Endothelial cell (in vitro differentiated cells): ENCODE measurements around the gene PDCD4. TPM values are rescaled to one million over a fixed set of nuclear protein-coding genes. Genes with fewer than 3 reads are reported as not detected.
A peak's percentile ranks its signal among the peaks of the same experiment; 100 is the strongest.

ENCODE experiments used
- DNase-seq: peaks from one replicate; pipeline ENCODE4 v3.0.0; 2021; ENCODE audit warnings: low spot score
- H3K27ac Mint-ChIP-seq: one replicate; pipeline ENCODE4 v1.8.0; 2021; ENCODE audit warnings: mixed read lengths, inconsistent platforms; ENCODE audit not compliant: unreplicated experiment
- H3K27me3 Mint-ChIP-seq: one replicate; pipeline ENCODE4 v1.8.0; 2021; ENCODE audit warnings: mild to moderate bottlenecking, moderate library complexity, mixed read lengths, inconsistent platforms; ENCODE audit not compliant: unreplicated experiment
- H3K36me3 Mint-ChIP-seq: one replicate; pipeline ENCODE4 v1.8.0; 2021; ENCODE audit warnings: mild to moderate bottlenecking, low read depth, mixed read lengths, inconsistent platforms; ENCODE audit not compliant: unreplicated experiment
- H3K4me1 Mint-ChIP-seq: one replicate; pipeline ENCODE4 v1.8.0; 2021; ENCODE audit warnings: mild to moderate bottlenecking, mixed read lengths, inconsistent platforms; ENCODE audit not compliant: unreplicated experiment
- H3K4me3 Mint-ChIP-seq: one replicate; pipeline ENCODE4 v1.8.0; 2021; ENCODE audit warnings: mild to moderate bottlenecking, mixed read lengths, inconsistent platforms; ENCODE audit not compliant: unreplicated experiment
- H3K9me3 Mint-ChIP-seq: one replicate; pipeline ENCODE4 v1.8.0; 2021; ENCODE audit warnings: mixed read lengths, inconsistent platforms; ENCODE audit not compliant: unreplicated experiment
- CTCF ChIP-seq: fragments of 200-600 bp; sonication (generic); IDR thresholded peaks from one replicate; pipeline ENCODE4 v1.5.0; 2021; ENCODE audit warnings: antibody characterized with exemption; ENCODE audit not compliant: unreplicated experiment
- total RNA-seq: library from RNA; stranded (reverse); fragmentation: NEBNext Ultra II Directional; extraction: Animal tissue kit (Norgen Biotek cat#: 25700); gene quantifications from one replicate; pipeline ENCODE4 v1.2.1, GENCODE V29; 2021; ENCODE audit not compliant: unreplicated experiment

The PDCD4 gene
- total RNA-seq, 1 donor from 2014 or later = 50.4 TPM

DNA sequence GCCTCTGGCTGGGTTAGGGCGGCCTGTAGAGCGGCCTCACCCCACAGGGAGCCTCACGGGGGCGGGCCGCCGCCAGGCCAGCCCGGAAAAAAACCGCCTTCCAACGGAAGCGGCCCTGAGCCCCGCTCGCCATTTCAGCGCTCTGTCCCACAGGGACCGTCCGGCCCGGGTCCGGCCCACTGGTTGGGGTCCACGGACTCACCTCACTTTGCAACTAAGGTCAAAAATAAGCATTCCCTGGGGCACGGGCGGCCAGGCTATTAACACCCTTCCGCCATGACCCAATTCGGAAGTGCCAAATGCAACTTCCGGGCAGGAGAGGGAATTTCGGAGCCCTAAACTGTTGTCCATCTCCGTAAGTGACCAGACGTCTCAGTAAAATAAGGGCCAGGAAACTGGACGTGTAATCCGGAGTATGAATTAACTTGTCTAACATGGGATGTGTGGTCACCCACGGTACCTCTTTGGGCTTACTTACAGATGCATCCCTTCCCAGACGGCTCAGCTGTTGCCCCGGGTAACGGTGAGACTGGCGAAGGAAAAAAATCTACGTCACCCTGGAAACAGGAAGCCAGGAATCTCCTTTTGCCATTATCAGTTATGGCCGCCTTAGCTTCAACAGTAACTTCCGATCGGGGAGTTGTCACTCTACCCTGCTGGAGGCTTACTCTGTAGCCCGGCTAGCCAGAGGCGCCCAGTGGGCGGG, 47.1 kb downstream of the PDCD4 start, which contains the start of gene BBIP1:
Gene BBIP1, minus strand, starts transcription at position 538 of the 706 bp plus-strand sequence. CDS start 1,023 bp downstream, outside the sequence.
- H3K36me3 Mint-ChIP-seq = no peaks in the 10 kb centered on the region
- peaks cover 18% of the 10 kb centered on the region for H3K27me3 Mint-ChIP-seq
- peak; percentile 97 for DNase-seq
- H3K9me3 Mint-ChIP-seq = no peaks in the 10 kb centered on the region
- TF ChIP-seq CTCF = no peak
- peak within 1 kb of the TSS; percentile 99 for H3K4me3 Mint-ChIP-seq
- H3K4me1 Mint-ChIP-seq = peaks cover 12% of the 10 kb centered on the region
- peak within 1 kb of the TSS; percentile 100 for H3K27ac Mint-ChIP-seq

DNA sequence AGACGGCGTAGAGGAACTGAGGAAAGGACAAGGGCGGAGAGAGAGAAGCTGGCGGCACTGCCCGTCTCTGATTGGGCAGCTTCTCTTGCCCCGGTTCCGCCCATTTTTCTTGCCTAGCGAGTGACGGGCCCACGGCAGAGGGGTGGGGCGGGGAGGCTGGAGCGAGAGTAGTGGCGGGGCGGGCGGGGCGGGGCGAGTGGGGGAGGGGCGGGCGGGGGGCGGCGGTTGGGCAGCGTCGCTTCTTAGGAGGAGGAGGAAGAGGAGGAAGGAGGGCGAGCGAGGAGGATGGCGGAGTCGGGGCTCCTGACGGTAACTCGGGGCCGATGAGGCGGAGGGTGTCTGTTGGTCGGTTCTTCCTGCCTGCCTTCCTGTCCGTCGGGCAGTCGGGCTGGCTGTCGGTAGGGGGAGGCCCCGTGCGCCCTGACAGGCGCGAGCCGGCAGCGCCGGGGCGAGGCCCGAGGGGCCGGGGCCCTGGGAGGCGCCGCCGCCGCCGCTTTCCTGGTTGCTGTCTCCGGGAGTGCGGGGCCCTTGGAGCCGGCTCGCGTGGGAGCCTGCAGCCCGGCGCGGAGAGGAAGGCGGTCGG, 47.7 kb downstream of the PDCD4 start, which contains the start of gene SHOC2:
Gene SHOC2, plus strand, starts transcription at position 256 of the 583 bp plus-strand sequence. CDS start 44,755 bp downstream, outside the sequence.
- H3K36me3 Mint-ChIP-seq = no peaks in the 10 kb centered on the region
- DNase-seq = peak; percentile 68
- H3K9me3 Mint-ChIP-seq = no peaks in the 10 kb centered on the region
- peak within 1 kb of the TSS; percentile 100 for H3K27ac Mint-ChIP-seq
- H3K27me3 Mint-ChIP-seq = peaks cover 18% of the 10 kb centered on the region
- peak within 1 kb of the TSS; percentile 99 for H3K4me3 Mint-ChIP-seq
- TF ChIP-seq CTCF = no peak
- H3K4me1 Mint-ChIP-seq = peaks cover 12% of the 10 kb centered on the region

DNA sequence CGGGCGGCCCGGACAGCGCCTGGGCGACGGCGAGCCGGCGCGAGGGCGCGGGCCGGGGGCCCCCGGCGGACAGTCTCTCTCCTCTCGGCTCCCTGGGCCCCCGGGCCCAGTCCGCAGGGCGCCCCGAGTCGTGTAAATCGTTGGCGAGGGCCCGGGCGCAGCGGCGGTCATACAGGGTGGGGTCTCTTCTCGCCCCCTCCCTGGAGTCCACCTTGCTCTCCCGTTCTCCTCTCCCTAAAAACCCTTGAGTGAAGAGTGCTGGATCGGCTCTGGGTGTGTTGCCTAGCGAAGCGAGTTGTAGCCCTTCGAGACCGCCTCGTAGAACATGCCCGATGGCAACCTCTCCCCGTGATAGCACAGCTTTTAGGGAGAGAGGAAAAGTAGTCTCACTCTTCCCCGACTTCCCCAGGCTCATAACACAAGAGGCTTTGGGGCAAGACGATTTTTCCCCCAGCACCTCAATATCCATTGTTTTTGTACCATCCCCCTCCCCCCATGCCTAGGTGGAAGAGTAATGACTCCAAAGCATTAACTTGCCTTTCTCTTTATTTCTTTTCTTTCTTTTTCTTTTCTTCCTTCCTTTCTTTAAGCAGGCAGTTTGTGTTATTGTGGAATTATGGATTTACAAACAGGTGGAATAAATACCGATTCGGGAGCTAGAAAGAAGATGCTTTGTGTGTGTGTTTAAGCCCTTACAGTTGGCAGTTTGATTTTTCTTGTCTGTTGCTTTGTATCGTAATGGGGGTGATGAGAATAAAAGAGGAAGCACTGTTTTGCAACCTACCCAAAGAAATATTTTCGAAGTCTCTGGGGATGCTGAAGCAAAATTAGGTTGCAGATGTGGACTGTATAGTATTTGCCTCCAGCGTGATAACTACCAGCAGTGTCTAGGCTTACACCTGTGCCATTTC, 48.5 kb downstream of the PDCD4 start:
- Mint-ChIP-seq H3K4me3 (peak overlapping the region; percentile 99), H3K36me3 (no peaks in the 10 kb centered on the region), H3K27me3 (peaks cover 18% of the 10 kb centered on the region), H3K27ac (peak overlapping the region; percentile 95), H3K9me3 (no peaks in the 10 kb centered on the region), H3K4me1 (peaks cover 12% of the 10 kb centered on the region)
- peak; percentile 36 for DNase-seq
- no peak for TF ChIP-seq CTCF

DNA sequence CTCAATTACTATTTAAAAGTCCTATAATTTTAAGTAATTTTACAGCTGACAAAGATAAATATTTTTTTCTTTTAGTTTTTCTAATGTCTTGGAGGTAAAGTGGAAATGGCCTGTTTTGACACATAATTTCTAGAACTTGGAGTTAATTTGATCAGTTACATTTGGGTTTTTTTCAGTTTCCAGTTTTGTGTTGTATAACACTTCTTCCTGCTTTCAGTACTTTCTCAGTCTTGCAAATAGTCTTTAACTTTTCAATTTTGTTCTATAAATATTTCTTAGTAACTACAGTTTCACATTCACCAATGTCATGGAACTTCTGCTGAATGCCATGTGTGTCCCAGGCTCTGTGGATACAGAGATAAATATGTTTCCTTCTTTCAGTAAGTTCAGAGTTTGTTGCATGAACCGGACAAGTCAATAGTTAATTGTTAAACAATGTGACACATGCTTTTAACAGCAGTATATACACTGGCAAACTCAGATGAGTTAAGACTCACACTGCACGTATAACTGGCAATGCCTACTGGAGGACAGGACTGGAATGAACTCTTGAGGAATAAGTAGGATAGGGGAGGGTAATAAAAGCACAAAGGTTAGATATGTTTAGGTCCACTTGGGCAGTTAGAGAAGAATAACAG, 52.2 kb downstream of the PDCD4 start:
- Mint-ChIP-seq H3K4me3 (no peak overlapping the region), H3K9me3 (no peaks in the 10 kb centered on the region), H3K4me1 (peaks cover 7% of the 10 kb centered on the region), H3K36me3 (no peaks in the 10 kb centered on the region), H3K27me3 (peaks cover 9% of the 10 kb centered on the region), H3K27ac (no peak overlapping the region)
- TF ChIP-seq CTCF = no peak
- DNase-seq = no peak
